NCI-H345 treated with DMSO at 0.1 percent for 48 hours (cell line): ENCODE results near the gene RAD51AP1.

Experiments
- DNase-seq: peaks from one replicate; lab custom pipeline; 2025; ENCODE audit not compliant: unreplicated experiment; lab: John Stamatoyannopoulos, UW

The RAD51AP1 gene

GRCh38 chr12:4545195-4545594 is 6.5 kb downstream of the RAD51AP1 start:
- DNase-seq: no peak

GRCh38 chr12:4552191-4552590 is 13.5 kb downstream of the RAD51AP1 start:
- DNase-seq: no peak

- no peak for DNase-seq
These were observed 15.3 kb downstream of the RAD51AP1 start for GRCh38 chr12:4553943-4554342.

- no peak for DNase-seq
These were observed 17.1 kb downstream of the RAD51AP1 start for GRCh38 chr12:4555804-4556203.

GRCh38 chr12:4556735-4557530 is 18.2 kb downstream of the RAD51AP1 start:
- DNase-seq: no peak

- DNase-seq: no peak
These were observed 18.9 kb downstream of the RAD51AP1 start for GRCh38 chr12:4557586-4557985.

GRCh38 chr12:4558171-4558570 is 19.5 kb downstream of the RAD51AP1 start:
- no peak for DNase-seq

- DNase-seq: no peak
These were observed 23.5 kb downstream of the RAD51AP1 start, which contains the start of gene DYRK4 for GRCh38 chr12:4562034-4562657. Gene DYRK4, plus strand, starts transcription at chr12:4562208. Its CDS starts 38 bp downstream, at chr12:4562246.

- no peak for DNase-seq
These were observed 24.6 kb downstream of the RAD51AP1 start for GRCh38 chr12:4563336-4563735.

- no peak for DNase-seq
These were observed 26.1 kb downstream of the RAD51AP1 start for GRCh38 chr12:4564818-4565217.

- DNase-seq: no peak
These were observed 27.8 kb downstream of the RAD51AP1 start for GRCh38 chr12:4566474-4566873.

- DNase-seq: no peak
These were observed 28.6 kb downstream of the RAD51AP1 start for GRCh38 chr12:4567073-4567881.

- no peak for DNase-seq
These were observed 30.6 kb downstream of the RAD51AP1 start for GRCh38 chr12:4569261-4569660.

- no peak for DNase-seq
These were observed 34.0 kb downstream of the RAD51AP1 start for GRCh38 chr12:4572680-4573079.

GRCh38 chr12:4579305-4580102 is 40.8 kb downstream of the RAD51AP1 start:
- no peak for DNase-seq

- DNase-seq: no peak
These were observed 41.6 kb downstream of the RAD51AP1 start for GRCh38 chr12:4580281-4580688.

GRCh38 chr12:4584281-4584680 is 45.6 kb downstream of the RAD51AP1 start:
- no peak for DNase-seq

- DNase-seq: no peak
These were observed 46.2 kb downstream of the RAD51AP1 start for GRCh38 chr12:4584896-4585295.

- DNase-seq: no peak
These were observed 47.8 kb downstream of the RAD51AP1 start for GRCh38 chr12:4586500-4586899.

GRCh38 chr12:4587108-4587507 is 48.4 kb downstream of the RAD51AP1 start:
- no peak for DNase-seq

GRCh38 chr12:4588916-4589315 is 50.2 kb downstream of the RAD51AP1 start:
- DNase-seq: no peak
